GM23338 (cell line): ENCODE results near the gene MRAP. TPM values are rescaled to one million over a fixed set of nuclear protein-coding genes. Genes with fewer than 3 reads are reported as not detected.

Experiments used
- ATAC-seq: fragments of 200-7000 bp; cut with Tn5 transposase; 3 replicates; pipeline ENCODE4 v1.9.1; 2020
- DNase-seq: peaks from one replicate; pipeline ENCODE4 v3.0.0-alpha.2; 2015; ENCODE audit warnings: low spot score
- H2AFZ ChIP-seq: fragments of 200-600 bp; sonication (generic); 2 replicates; pipeline ENCODE4 v1.8.0; 2016; ENCODE audit warnings: antibody characterized with exemption, mild to moderate bottlenecking, moderate library complexity
- H3F3A ChIP-seq: fragments of 200-600 bp; sonication (generic); replicated peaks from 2 replicates; pipeline ENCODE4 v1.8.0; 2017; ENCODE audit warnings: antibody characterized with exemption, mixed run types, low read depth
- H3K27ac ChIP-seq: fragments of 200-600 bp; sonication (generic); 2 replicates; pipeline ENCODE4 v1.6.1; 2016; ENCODE audit warnings: low read depth
- H3K27me3 ChIP-seq: fragments of 200-600 bp; sonication (generic); 2 replicates; pipeline ENCODE4 v1.8.0; 2016; ENCODE audit warnings: mild to moderate bottlenecking, mixed run types, moderate library complexity; ENCODE audit not compliant: insufficient read depth
- H3K36me3 ChIP-seq: fragments of 200-600 bp; sonication (generic); 2 replicates; pipeline ENCODE4 v1.8.0; 2016; ENCODE audit warnings: mild to moderate bottlenecking; ENCODE audit not compliant: insufficient read depth
- H3K4me1 ChIP-seq: fragments of 200-600 bp; sonication (generic); 2 replicates; pipeline ENCODE4 v1.8.0; 2016; ENCODE audit warnings: mild to moderate bottlenecking, moderate library complexity; ENCODE audit not compliant: insufficient read depth
- H3K4me2 ChIP-seq: fragments of 200-600 bp; sonication (generic); 2 replicates; pipeline ENCODE4 v1.7.1; 2017; ENCODE audit warnings: mixed run types
- H3K4me3 ChIP-seq: fragments of 200-600 bp; sonication (generic); 2 replicates; pipeline ENCODE4 v1.6.1; 2016; ENCODE audit warnings: mixed run types
- H3K79me2 ChIP-seq: fragments of 200-600 bp; sonication (generic); replicated peaks from 2 replicates; pipeline ENCODE4 v1.8.0; 2017; ENCODE audit warnings: mild to moderate bottlenecking; ENCODE audit not compliant: insufficient read depth
- H3K9me2 ChIP-seq: fragments of 200-600 bp; sonication (generic); 2 replicates; pipeline ENCODE4 v1.8.0; 2017; ENCODE audit not compliant: insufficient read depth
- H4K20me1 ChIP-seq: fragments of 200-600 bp; sonication (generic); replicated peaks from 2 replicates; pipeline ENCODE4 v1.8.0; 2017; ENCODE audit warnings: mild to moderate bottlenecking; ENCODE audit not compliant: insufficient read depth
- H3K27ac Mint-ChIP-seq: 2 replicates; pipeline ENCODE4 v1.8.0; 2020; ENCODE audit warnings: inconsistent platforms, mild to moderate bottlenecking, moderate library complexity, mixed read lengths
- H3K27me3 Mint-ChIP-seq: 3 replicates; pipeline ENCODE4 v1.8.0; 2022; ENCODE audit warnings: low read depth, mild to moderate bottlenecking, moderate library complexity, mixed read lengths, inconsistent platforms; ENCODE audit not compliant: insufficient read depth, poor library complexity
- H3K36me3 Mint-ChIP-seq: 3 replicates; pipeline ENCODE4 v1.8.0; 2021; ENCODE audit warnings: low read depth, mild to moderate bottlenecking, inconsistent platforms, moderate library complexity, mixed read lengths
- H3K4me1 Mint-ChIP-seq: 3 replicates; pipeline ENCODE4 v1.8.0; 2020; ENCODE audit warnings: mild to moderate bottlenecking, inconsistent platforms, mixed read lengths
- H3K4me3 Mint-ChIP-seq: 3 replicates; pipeline ENCODE4 v1.8.0; 2021; ENCODE audit warnings: moderate library complexity, mild to moderate bottlenecking, inconsistent platforms, mixed read lengths
- H3K9me3 Mint-ChIP-seq: 3 replicates; pipeline ENCODE4 v1.8.0; 2020; ENCODE audit warnings: moderate library complexity, mild to moderate bottlenecking, inconsistent platforms, mixed read lengths
- CREB1 ChIP-seq: fragments of 250-450 bp; sonication (Bioruptor Pico); IDR thresholded peaks from 2 replicates; pipeline ENCODE4 v1.5.0; 2020; ENCODE audit warnings: low read depth, mild to moderate bottlenecking, moderate library complexity
- EZH2 ChIP-seq: fragments of 200-600 bp; sonication (generic); IDR thresholded peaks from one replicate; pipeline ENCODE4 v1.8.0; 2017; ENCODE audit warnings: antibody characterized with exemption, mild to moderate bottlenecking, low read depth; ENCODE audit not compliant: unreplicated experiment
- JUNB ChIP-seq: IDR thresholded peaks from one replicate; pipeline ENCODE4 v1.6.1; 2016; ENCODE audit warnings: antibody characterized with exemption; ENCODE audit not compliant: unreplicated experiment
- ZNF114 ChIP-seq: fragments of 250-450 bp; sonication (Bioruptor Pico); IDR thresholded peaks from 2 replicates; pipeline ENCODE4 v1.5.0; 2020; ENCODE audit warnings: mild to moderate bottlenecking, moderate library complexity
- ZNF331 ChIP-seq: fragments of 250-450 bp; sonication (Bioruptor Pico); IDR thresholded peaks from 2 replicates; pipeline ENCODE4 v1.5.0; 2020; ENCODE audit warnings: low read depth, mild to moderate bottlenecking, moderate library complexity
- polyA plus RNA-seq: library from polyadenylated mRNA; unstranded; fragments of >200 nt; fragmentation: Nextera tagmentation; extraction: Ambion mirVana; gene quantifications from 2 replicates; pipeline ENCODE4 v1.2.1, GENCODE V29; 2016
- total RNA-seq: library from RNA; depleted of rRNA; stranded (reverse); fragments of >200 nt; shearing (Covaris generic); gene quantifications from 2 replicates; pipeline ENCODE4 v1.2.3, GENCODE V29; 2014
- TF ChIP-seq, protein P1 (sequence below), 2 experiments: fragments of 200-600 bp in 1 of 2; sonication (generic) in 1 of 2; conservative IDR thresholded peaks; 2 replicates each; pipeline versions ENCODE4 v1.5.1 to v1.6.1; 2016 to 2017; ENCODE audit warnings: antibody characterized with exemption in 2 of 2, low read depth in 2 of 2, mild to moderate bottlenecking in 2 of 2, moderate library complexity in 1 of 2
- TF ChIP-seq, protein P2 (sequence below): IDR thresholded peaks from 2 replicates; pipeline ENCODE4 v1.6.1; 2016; ENCODE audit warnings: antibody characterized with exemption
- TF ChIP-seq, protein P3 (sequence below): fragments of 250-450 bp; sonication (Bioruptor Pico); IDR thresholded peaks from 2 replicates; pipeline ENCODE4 v1.5.0; 2020; ENCODE audit warnings: mild to moderate bottlenecking, moderate library complexity

MRAP gene
- total and polyA plus RNA-seq, 2 experiments from 2014 or later = 0.78 TPM; not detected in 1

DNA sequence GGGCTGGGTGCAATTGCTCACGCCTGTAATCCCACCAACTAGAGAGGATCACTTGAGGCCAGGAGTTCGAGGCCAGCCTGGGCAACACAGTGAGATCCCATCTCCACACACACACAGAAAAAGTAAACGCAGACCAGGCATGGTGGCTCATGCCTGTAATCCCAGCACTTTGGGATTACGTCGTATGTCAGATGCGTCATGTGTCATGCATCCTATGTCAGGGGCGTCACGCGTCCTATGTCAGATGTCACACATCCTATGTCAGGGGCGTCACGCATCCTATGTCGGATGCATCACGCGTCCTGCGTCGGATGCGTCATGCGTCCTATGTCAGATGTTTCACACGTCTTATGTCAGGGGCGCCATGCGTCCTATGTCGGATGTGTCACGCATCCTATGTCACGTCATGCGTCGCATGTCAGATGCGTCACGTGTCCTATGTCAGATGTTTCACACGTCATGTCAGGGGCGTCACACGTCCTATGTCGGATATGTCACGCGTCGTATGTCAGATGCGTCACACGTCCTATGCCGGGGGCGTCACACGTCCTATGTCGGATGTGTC lies 1.5 kb downstream of the MRAP start (continued):
- TF ChIP-seq, protein P1, sequence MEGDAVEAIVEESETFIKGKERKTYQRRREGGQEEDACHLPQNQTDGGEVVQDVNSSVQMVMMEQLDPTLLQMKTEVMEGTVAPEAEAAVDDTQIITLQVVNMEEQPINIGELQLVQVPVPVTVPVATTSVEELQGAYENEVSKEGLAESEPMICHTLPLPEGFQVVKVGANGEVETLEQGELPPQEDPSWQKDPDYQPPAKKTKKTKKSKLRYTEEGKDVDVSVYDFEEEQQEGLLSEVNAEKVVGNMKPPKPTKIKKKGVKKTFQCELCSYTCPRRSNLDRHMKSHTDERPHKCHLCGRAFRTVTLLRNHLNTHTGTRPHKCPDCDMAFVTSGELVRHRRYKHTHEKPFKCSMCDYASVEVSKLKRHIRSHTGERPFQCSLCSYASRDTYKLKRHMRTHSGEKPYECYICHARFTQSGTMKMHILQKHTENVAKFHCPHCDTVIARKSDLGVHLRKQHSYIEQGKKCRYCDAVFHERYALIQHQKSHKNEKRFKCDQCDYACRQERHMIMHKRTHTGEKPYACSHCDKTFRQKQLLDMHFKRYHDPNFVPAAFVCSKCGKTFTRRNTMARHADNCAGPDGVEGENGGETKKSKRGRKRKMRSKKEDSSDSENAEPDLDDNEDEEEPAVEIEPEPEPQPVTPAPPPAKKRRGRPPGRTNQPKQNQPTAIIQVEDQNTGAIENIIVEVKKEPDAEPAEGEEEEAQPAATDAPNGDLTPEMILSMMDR (conservative IDR thresholded peaks at IDR 0.05; ENCODE audit: low read depth in 2 of 2) = no peak
- TF ChIP-seq, protein P2, sequence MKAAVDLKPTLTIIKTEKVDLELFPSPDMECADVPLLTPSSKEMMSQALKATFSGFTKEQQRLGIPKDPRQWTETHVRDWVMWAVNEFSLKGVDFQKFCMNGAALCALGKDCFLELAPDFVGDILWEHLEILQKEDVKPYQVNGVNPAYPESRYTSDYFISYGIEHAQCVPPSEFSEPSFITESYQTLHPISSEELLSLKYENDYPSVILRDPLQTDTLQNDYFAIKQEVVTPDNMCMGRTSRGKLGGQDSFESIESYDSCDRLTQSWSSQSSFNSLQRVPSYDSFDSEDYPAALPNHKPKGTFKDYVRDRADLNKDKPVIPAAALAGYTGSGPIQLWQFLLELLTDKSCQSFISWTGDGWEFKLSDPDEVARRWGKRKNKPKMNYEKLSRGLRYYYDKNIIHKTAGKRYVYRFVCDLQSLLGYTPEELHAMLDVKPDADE = no peak

DNA sequence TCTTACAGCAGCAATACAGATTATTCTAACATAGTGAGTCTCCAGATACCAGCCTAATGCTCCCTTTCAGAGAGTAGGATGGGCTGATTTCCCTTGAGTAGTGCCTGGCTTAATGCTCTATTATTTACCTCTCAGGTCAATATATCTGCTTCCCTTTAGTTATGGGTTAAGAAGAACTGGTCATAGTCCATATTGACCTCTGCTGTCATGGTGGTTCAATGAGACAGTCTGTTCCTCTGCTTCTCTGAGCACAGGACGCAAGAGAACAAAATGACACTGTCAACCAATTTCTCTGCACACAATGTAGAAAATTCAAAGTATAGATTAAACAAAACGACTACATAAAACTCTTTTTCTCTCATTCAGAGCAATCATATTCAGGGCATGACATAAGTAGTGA lies 2.9 kb downstream of the MRAP start:
- Mint-ChIP-seq H3K27ac (no peak overlapping the region; the same call in 1 of the 2 replicates), H3K27me3 (peaks cover 7% of the 10 kb centered on the region), H3K9me3 (no peaks in the 10 kb centered on the region), H3K36me3 (peaks cover 12% of the 10 kb centered on the region), H3K4me1 (peaks cover 12% of the 10 kb centered on the region), H3K4me3 (no peak overlapping the region)
- Histone ChIP-seq H3K79me2 (no peaks in the 10 kb centered on the region), H3K4me3 (no peak overlapping the region), H3K4me2 (no peak overlapping the region), H4K20me1 (peaks cover 3% of the 10 kb centered on the region), H3K4me1 (peaks cover 7% of the 10 kb centered on the region; the same call in 1 of the 2 replicates), H3F3A (peaks cover 6% of the 10 kb centered on the region; the same call in 1 of the 2 replicates), H3K36me3 (no peaks in the 10 kb centered on the region), H3K27ac (no peak overlapping the region), H3K9me2 (0 out of 2 replicates have a peak, but pooled peaks cover 2% of the 10 kb centered on the region), H2AFZ (no peak overlapping the region), H3K27me3 (no peaks in the 10 kb centered on the region)
- ATAC-seq (no peak), DNase-seq (no peak)
- TF ChIP-seq CREB1 = no peak
- TF ChIP-seq, protein P3, sequence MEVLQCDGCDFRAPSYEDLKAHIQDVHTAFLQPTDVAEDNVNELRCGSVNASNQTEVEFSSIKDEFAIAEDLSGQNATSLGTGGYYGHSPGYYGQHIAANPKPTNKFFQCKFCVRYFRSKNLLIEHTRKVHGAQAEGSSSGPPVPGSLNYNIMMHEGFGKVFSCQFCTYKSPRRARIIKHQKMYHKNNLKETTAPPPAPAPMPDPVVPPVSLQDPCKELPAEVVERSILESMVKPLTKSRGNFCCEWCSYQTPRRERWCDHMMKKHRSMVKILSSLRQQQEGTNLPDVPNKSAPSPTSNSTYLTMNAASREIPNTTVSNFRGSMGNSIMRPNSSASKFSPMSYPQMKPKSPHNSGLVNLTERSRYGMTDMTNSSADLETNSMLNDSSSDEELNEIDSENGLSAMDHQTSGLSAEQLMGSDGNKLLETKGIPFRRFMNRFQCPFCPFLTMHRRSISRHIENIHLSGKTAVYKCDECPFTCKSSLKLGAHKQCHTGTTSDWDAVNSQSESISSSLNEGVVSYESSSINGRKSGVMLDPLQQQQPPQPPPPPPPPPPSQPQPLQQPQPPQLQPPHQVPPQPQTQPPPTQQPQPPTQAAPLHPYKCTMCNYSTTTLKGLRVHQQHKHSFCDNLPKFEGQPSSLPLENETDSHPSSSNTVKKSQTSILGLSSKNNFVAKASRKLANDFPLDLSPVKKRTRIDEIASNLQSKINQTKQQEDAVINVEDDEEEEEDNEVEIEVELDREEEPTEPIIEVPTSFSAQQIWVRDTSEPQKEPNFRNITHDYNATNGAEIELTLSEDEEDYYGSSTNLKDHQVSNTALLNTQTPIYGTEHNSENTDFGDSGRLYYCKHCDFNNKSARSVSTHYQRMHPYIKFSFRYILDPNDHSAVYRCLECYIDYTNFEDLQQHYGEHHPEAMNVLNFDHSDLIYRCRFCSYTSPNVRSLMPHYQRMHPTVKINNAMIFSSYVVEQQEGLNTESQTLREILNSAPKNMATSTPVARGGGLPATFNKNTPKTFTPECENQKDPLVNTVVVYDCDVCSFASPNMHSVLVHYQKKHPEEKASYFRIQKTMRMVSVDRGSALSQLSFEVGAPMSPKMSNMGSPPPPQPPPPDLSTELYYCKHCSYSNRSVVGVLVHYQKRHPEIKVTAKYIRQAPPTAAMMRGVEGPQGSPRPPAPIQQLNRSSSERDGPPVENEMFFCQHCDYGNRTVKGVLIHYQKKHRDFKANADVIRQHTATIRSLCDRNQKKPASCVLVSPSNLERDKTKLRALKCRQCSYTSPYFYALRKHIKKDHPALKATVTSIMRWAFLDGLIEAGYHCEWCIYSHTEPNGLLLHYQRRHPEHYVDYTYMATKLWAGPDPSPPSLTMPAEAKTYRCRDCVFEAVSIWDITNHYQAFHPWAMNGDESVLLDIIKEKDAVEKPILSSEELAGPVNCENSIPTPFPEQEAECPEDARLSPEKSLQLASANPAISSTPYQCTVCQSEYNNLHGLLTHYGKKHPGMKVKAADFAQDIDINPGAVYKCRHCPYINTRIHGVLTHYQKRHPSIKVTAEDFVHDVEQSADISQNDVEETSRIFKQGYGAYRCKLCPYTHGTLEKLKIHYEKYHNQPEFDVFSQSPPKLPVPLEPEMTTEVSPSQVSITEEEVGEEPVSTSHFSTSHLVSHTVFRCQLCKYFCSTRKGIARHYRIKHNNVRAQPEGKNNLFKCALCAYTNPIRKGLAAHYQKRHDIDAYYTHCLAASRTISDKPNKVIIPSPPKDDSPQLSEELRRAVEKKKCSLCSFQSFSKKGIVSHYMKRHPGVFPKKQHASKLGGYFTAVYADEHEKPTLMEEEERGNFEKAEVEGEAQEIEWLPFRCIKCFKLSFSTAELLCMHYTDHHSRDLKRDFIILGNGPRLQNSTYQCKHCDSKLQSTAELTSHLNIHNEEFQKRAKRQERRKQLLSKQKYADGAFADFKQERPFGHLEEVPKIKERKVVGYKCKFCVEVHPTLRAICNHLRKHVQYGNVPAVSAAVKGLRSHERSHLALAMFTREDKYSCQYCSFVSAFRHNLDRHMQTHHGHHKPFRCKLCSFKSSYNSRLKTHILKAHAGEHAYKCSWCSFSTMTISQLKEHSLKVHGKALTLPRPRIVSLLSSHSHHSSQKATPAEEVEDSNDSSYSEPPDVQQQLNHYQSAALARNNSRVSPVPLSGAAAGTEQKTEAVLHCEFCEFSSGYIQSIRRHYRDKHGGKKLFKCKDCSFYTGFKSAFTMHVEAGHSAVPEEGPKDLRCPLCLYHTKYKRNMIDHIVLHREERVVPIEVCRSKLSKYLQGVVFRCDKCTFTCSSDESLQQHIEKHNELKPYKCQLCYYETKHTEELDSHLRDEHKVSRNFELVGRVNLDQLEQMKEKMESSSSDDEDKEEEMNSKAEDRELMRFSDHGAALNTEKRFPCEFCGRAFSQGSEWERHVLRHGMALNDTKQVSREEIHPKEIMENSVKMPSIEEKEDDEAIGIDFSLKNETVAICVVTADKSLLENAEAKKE (CRISPR knock-in tag) = no peak
- no peak for TF ChIP-seq ZNF331
- no peak for TF ChIP-seq EZH2
- no peak for TF ChIP-seq ZNF114
- TF ChIP-seq, protein P1 (conservative IDR thresholded peaks at IDR 0.05; ENCODE audit: low read depth in 2 of 2) = no peak
- no peak for TF ChIP-seq JUNB
